Naive B cell (primary cell): ENCODE data around the gene STXBP1. TPM values are rescaled to one million over a fixed set of nuclear protein-coding genes. Genes with fewer than 3 reads are reported as not detected.

Experiments
- ATAC-seq, 2 donors: fragments of 150-1000 bp; cut with Tn5 transposase; 2 replicates each; pipeline ENCODE4 v1.10.0; 2021; ENCODE audit warnings: low read depth in 2 of 2, mild to moderate bottlenecking in 2 of 2, moderate library complexity in 2 of 2
- DNase-seq: peaks from one replicate; pipeline ENCODE4 v3.0.0; 2022
- H3K27ac Mint-ChIP-seq, 6 donors: one replicate each; pipeline ENCODE4 v1.8.0; 2020 to 2022; ENCODE audit warnings: mild to moderate bottlenecking in 6 of 6, mixed read lengths in 6 of 6, moderate library complexity in 5 of 6, inconsistent platforms in 2 of 6
- H3K27me3 Mint-ChIP-seq, 3 donors: one replicate each; pipeline ENCODE4 v1.8.0; 2021 to 2022; ENCODE audit warnings: mixed read lengths in 3 of 3, mild to moderate bottlenecking in 1 of 3
- H3K36me3 Mint-ChIP-seq, 2 donors: one replicate each; pipeline ENCODE4 v1.8.0; 2020 to 2022; ENCODE audit warnings: mixed read lengths in 2 of 2, inconsistent platforms in 1 of 2, mild to moderate bottlenecking in 1 of 2
- H3K4me1 Mint-ChIP-seq, 3 donors: one replicate each; pipeline ENCODE4 v1.8.0; 2020 to 2022; ENCODE audit warnings: mixed read lengths in 3 of 3, inconsistent platforms in 1 of 3, mild to moderate bottlenecking in 1 of 3, moderate library complexity in 1 of 3
- H3K4me3 Mint-ChIP-seq, 8 donors: one replicate each; pipeline ENCODE4 v1.8.0; 2020 to 2022; ENCODE audit warnings: mild to moderate bottlenecking in 8 of 8, mixed read lengths in 8 of 8, moderate library complexity in 8 of 8, inconsistent platforms in 2 of 8
- H3K9me3 Mint-ChIP-seq, 7 donors: one replicate each; pipeline ENCODE4 v1.8.0; 2020 to 2022; ENCODE audit warnings: mixed read lengths in 7 of 7, mild to moderate bottlenecking in 5 of 7, inconsistent platforms in 2 of 7, moderate library complexity in 1 of 7
- polyA plus RNA-seq, 6 donors: library from polyadenylated mRNA; unstranded; fragments of 300-500 nt; fragmentation: Illumina TruSeq; gene quantifications; one replicate each; pipeline ENCODE4 v1.2.3, GENCODE V29; 2021; ENCODE audit warnings: low read depth in 6 of 6

The STXBP1 gene
- polyA plus RNA-seq: under 1 TPM in 1 of 6 donors, not detected in 5; 0.31 TPM

DNA sequence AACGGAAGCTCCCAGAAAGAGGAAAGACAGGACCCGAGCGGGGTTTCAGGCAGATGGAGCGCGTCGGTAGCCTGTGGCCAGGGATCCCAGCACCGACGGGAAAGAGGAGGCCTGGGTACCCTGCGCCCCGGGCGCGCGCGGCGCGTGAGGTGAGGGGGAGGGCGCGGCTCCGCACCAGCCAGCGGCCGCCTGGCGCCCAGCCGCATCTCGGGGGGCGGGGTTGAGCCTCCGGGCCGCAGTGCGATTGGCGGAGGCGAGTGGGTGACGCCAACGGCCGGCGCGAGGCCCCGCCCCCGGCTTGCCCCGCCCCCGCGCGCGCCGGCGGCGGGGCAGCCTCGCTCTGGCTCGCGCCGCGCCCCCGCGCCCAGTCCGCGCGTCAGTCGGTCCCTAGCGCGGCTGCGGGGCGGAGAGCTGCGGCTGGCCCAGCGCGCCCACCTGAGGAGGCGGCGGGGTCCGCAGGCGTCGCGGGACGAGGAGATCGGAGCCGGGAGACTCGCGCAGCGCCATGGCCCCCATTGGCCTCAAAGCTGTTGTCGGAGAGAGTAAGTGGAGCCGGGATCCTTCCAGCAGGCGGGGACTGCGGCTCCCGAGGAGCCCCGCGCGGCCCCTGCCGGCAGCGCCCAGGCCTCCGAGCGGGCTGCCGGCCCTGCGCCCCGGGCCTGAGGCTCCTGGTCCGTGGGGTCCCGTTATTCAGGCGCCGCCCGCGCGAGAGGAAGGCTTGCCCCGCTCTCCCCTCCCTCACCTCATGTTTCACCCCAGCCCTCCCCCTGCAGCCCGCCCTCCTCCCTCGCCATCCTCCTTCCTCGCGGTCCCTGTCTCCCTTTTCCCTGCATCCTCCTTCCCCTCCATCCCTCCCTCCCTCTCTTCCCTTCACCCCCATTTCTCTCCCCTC lies at the start of gene STXBP1:
STXBP1 (plus strand) TSS at position 379 of the 892 bp plus-strand sequence; CDS start at position 506, 127 bp downstream.
- peaks cover 0 to 2% (median 0%) of the 10 kb centered on the region in 7 donors for H3K9me3 Mint-ChIP-seq
- H3K36me3 Mint-ChIP-seq: peaks cover 0 to 6% of the 10 kb centered on the region in 2 donors
- peaks cover 38 to 54% (median 51%) of the 10 kb centered on the region in 3 donors for H3K27me3 Mint-ChIP-seq
- ATAC-seq: peak; percentile 80 to 83
- peak within 1 kb of the TSS; percentile 21 to 94 (median 78) for H3K27ac Mint-ChIP-seq
- DNase-seq: peak; percentile 80
- H3K4me3 Mint-ChIP-seq: peak within 1 kb of the TSS; percentile 94 to 98 (median 96)
- H3K4me1 Mint-ChIP-seq: peaks cover 22 to 33% (median 28%) of the 10 kb centered on the region in 3 donors

DNA sequence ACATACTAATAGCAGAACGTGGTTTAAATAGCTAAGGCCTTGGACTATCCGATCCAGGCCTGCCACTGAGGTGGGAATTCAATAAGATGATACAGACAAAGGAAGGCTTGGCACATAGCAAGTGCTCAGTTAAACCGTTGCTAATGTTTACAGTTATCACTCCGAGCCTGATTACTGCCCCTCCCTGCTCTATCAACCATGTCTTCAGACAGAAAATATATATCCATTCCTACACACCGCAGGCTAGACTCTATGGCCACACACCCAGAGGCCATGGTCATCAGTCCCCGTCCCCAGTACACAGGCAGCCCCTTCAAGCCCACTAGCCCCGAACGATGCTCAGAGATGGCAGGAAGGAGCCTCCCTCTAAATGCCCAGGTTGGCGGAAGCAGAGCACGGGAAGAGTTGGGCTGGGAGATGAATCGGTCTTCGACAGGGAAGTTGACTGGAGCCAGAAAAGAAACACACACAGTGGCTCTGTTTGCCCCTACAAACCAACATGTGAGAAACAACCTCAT lies 49.7 kb upstream of the STXBP1 start:
- DNase-seq (no peak), ATAC-seq (no peak)
- peak overlapping the region in 1 of 8 donors; percentile 5 for H3K4me3 Mint-ChIP-seq
- H3K27ac Mint-ChIP-seq: no peak overlapping the region
- H3K36me3 Mint-ChIP-seq: no peaks in the 10 kb centered on the region
- peaks cover 5 to 23% (median 15%) of the 10 kb centered on the region in 3 donors for H3K27me3 Mint-ChIP-seq
- H3K4me1 Mint-ChIP-seq: peaks cover 0 to 7% (median 0%) of the 10 kb centered on the region in 3 donors
- H3K9me3 Mint-ChIP-seq: no peaks in the 10 kb centered on the region

DNA sequence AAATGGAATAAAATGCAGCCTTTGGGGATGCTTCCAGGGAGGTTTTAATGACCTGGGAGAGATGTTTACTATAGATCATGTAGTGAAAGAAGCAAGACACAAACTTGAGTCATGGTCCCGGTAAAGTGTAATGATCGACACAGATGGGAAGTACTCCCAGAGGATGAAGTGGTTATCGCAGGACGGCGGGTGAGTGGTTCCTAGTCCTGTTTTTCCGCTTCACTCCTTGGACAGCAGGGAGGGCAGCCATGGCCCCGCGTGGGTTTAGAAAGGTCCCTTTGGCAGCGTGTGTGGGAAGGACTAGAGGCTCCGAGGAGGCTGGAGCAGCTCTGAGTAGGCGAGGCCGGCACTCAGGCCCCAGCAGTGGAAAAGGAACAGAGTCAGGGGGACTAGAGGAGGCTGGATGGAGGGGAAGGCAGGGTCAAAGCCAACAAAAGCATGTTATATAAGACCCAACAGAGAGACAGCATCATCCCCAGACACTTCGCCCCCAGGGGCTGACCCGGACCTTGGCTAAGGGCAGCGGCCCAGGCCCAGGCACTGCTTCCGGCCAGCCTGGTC lies 49.2 kb upstream of the STXBP1 start:
- Mint-ChIP-seq H3K27me3 (peaks cover 5 to 23% (median 15%) of the 10 kb centered on the region in 3 donors), H3K4me1 (peaks cover 0 to 7% (median 4%) of the 10 kb centered on the region in 3 donors), H3K4me3 (no peak overlapping the region), H3K27ac (no peak overlapping the region), H3K36me3 (no peaks in the 10 kb centered on the region), H3K9me3 (no peaks in the 10 kb centered on the region)
- no peak for ATAC-seq
- DNase-seq: no peak

DNA sequence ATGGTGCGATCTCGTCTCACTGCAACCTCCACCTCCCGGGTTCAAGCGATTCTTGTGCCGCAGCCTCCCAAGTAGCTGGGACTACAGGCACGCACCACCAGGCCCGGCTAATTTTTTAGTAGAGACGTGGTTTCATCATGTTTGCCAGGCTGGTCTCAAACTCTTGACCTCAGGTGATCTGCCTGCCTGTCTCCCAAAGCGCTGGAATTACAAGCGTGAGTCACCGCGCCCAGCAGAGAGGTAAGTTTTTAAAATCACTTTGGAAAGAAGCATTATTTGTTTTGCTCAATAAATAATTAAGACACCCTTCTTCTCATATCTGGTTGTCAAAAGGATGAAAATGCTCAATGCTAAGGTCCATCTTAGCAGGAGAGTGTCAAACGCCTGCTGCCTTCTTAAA lies 48.5 kb upstream of the STXBP1 start:
- Mint-ChIP-seq H3K4me3 (no peak overlapping the region), H3K36me3 (no peaks in the 10 kb centered on the region), H3K4me1 (peaks cover 0 to 4% (median 3%) of the 10 kb centered on the region in 3 donors), H3K9me3 (no peaks in the 10 kb centered on the region), H3K27ac (no peak overlapping the region), H3K27me3 (peaks cover 5 to 23% (median 15%) of the 10 kb centered on the region in 3 donors)
- DNase-seq (no peak), ATAC-seq (no peak)

DNA sequence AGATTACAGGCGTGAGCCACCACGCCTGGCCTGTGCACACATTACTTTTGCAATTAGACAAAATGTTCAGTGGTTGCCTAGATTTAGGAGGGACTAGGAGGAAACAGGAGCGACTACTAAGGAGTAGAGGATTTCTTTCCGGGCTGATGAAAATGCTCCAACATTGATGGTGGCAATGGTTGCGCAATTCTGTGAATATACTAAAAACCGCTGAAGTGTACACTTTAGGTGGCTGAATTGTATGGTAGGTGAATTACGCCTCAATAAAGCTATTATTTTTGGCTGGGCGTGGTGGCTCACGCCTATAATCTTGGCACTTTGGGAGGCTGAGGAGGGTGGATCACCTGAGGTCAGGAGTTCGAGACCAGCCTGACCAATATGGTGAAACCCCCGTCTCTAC lies 46.8 kb upstream of the STXBP1 start:
- Mint-ChIP-seq H3K27ac (peak overlapping the region in 1 of 6 donors; percentile 15), H3K4me3 (peak overlapping the region in 1 of 8 donors; percentile 81), H3K9me3 (no peaks in the 10 kb centered on the region)

DNA sequence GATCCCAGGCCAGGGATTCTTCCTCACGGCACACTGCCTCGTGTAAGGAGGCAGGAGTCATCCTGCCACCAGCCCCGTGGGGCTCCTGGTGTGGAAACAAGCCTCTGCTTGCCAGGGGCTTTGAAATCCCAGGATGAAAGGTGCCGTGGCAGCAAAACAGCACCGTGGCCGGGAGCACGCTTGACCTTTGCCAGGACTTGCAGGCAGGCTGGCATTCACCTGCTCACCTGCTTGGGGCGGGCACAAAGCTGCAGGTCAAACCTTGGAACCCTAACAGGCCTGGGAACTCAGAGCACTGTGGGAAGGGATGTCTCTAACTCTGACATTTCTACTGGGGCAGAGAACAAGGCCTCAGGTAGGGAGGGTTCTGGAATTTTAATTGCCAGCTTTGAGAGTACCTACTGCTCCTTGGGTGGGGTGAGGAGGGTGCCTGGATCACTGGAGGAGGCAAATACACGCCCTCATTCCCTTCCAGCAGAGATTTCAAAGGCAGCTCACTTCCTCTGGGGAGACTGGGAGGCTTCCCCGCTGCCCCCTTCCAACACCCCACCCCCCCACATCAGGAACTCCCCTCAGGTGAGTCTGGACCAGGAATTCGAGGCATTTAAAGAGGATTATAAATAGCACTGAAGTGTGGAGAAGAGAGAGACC lies 45.6 kb upstream of the STXBP1 start:
- H3K4me1 Mint-ChIP-seq: peaks cover 10 to 16% (median 11%) of the 10 kb centered on the region in 3 donors
- ATAC-seq (no peak), DNase-seq (no peak)
- H3K9me3 Mint-ChIP-seq: no peaks in the 10 kb centered on the region
- peaks cover 5 to 17% (median 15%) of the 10 kb centered on the region in 3 donors for H3K27me3 Mint-ChIP-seq
- no peaks in the 10 kb centered on the region for H3K36me3 Mint-ChIP-seq
- no peak overlapping the region for H3K27ac Mint-ChIP-seq
- peak overlapping the region in 1 of 8 donors; percentile 81 for H3K4me3 Mint-ChIP-seq

More for the DNA sequence above, 46.8 kb upstream of the STXBP1 start:
- Mint-ChIP-seq H3K4me1 (peaks cover 8 to 12% (median 9%) of the 10 kb centered on the region in 3 donors), H3K36me3 (no peaks in the 10 kb centered on the region), H3K27me3 (peaks cover 5 to 22% (median 15%) of the 10 kb centered on the region in 3 donors)
- ATAC-seq: no peak
- DNase-seq: no peak

DNA sequence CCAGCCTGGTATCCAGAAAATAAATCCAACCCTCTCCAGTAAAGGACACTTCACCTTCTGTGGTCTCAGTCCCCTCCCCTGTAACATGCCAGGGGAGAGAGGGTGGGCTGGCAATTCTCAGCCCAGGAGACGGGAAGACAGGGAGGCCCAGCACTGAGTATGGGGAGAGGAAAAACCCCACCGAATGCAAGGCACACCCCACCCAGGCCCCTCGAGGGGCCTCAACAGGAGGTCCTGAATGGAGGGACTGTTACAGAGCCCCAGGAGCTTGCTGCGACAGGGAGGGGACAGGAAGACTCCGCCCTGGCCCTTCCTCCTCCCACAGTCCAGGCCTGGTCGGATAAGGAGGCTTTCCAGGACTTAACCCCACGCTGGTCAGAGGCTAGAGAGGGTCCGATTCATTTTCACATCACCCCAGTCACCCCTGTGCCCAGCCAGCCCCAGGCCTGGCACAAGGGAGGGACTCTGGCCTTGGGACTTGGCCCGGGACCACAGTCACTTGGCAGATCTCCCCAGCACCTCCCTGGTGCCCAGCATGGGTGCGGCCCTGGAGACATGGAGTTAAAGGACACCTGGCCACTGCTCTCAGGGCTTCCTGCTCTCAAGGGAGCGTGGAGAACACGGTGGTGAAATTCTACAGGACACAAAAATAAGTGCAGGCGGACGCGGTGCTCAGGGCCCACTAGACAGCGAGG lies 44.9 kb upstream of the STXBP1 start:
- Mint-ChIP-seq H3K36me3 (no peaks in the 10 kb centered on the region), H3K9me3 (no peaks in the 10 kb centered on the region), H3K27ac (no peak overlapping the region), H3K4me3 (peak overlapping the region; percentile 36 to 86 (median 72)), H3K27me3 (peaks cover 2 to 11% (median 10%) of the 10 kb centered on the region in 3 donors), H3K4me1 (peaks cover 10 to 16% (median 11%) of the 10 kb centered on the region in 3 donors)
- ATAC-seq (no peak), DNase-seq (no peak)

DNA sequence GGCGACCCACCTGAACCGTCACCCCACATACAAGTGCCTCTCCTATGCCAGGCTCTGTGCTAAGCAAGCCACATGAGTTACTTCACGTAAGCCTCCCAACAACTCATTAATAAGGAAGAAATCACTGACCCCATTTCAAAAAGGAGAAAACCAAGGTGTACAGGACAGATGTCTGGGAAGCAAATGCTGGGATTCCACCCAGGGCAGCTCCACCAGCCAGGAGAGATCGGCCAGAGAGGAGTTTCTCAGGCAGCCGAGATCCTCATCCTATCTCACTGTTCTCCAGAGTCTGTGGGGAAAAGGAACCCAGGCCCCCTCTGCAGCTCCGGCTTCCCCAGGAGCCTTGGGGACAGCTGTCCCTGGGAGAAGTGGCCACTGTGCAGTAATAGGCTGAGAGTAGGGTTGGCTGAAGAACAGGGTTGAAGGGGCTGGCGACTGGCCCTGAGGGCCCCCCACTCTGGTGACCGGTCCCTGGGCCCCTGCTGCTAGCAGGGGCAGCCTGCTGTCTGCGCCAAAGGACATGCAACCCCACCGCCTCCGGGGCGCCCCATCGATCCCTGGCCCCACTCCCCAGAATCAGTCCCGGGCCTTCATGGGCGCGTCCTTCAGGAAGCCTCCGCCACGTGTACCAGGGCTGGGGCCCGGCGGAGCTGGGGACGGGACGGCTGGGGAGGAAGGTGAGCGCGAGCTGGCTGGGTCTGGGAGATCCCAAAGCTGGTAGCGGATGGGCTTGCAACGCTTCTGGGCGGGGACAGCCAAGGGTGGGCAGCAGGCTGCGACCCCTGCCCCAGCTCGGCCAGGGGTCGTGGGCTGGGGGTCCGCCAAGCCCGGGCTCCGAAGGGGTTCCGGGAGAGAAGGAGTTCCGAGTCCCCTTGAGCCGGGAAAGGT lies 44.1 kb upstream of the STXBP1 start:
- ATAC-seq: no peak
- Mint-ChIP-seq H3K9me3 (no peaks in the 10 kb centered on the region), H3K4me3 (peak overlapping the region; percentile 36 to 86 (median 72)), H3K27ac (no peak overlapping the region), H3K27me3 (peaks cover 0 to 5% (median 3%) of the 10 kb centered on the region in 3 donors), H3K36me3 (no peaks in the 10 kb centered on the region), H3K4me1 (peaks cover 10 to 16% (median 11%) of the 10 kb centered on the region in 3 donors)
- DNase-seq: no peak

DNA sequence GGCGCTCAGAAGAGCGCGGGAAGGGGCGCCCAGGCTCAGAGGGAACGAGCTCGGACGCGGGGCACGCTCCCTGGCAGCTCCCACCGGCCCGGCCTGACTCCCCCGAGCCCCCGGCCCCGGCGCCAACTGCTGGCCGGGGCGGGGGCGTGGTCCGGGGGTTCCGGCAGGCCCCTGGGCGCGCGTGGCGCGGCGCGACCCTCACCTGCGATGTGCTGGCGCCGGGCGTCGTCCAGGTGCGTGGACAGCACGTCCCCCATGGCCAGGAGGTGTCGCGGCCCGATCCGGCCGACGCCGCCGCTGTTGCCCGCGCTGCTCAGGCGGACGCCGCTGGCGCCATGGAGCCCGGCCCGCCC lies 43.5 kb upstream of the STXBP1 start:
- H3K27me3 Mint-ChIP-seq: no peaks in the 10 kb centered on the region
- peak overlapping the region in 3 of 8 donors; percentile 29 to 74 (median 47) for H3K4me3 Mint-ChIP-seq
- DNase-seq: no peak
- H3K27ac Mint-ChIP-seq: no peak overlapping the region
- H3K9me3 Mint-ChIP-seq: no peaks in the 10 kb centered on the region
- no peaks in the 10 kb centered on the region for H3K36me3 Mint-ChIP-seq
- peaks cover 10 to 16% (median 11%) of the 10 kb centered on the region in 3 donors for H3K4me1 Mint-ChIP-seq
- peak; percentile 14 to 24 for ATAC-seq

DNA sequence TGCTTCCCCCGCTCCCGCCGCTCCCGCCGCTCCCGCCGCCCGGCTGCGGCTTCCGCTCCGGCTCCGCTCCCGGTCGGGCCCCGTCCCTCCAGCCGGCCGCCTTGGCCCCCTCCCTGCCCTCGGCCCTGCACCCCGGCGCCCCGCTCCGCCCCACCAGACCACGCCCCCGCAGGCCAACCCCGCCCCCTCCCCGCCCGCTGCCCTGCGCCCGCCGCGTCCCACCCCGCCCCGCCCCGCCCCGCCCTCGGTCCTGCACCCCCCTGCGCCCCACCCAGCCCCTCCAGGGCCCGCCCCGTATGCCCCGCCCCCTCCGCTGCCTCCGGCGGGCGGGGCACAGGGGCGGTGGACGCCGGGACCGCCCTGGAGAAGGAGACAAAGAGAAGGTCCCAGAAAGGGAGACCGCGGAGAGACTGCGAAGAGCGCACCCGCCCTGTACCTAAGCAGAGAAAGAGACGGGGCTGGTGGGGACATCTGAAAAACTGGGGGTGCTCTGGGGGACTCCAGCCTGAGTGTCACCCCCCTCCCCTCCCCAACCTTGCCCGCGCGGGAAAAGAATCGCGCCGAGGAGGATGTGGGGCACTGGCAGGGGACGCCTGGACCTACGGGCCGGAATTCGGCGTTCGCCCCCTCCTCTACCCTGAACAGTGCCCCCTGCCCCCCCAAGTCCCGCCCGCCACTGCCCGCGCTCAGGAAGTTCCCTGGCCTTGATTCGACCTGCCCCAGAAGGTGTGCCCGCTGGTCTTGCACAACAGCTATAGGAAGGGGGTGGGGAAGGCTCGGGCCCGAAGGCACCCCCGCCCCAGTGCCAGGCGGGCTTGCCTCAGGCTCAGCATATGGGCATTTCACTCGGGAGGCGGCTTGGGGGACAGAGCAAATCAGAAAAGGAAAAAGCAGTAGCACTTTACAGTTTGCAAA lies 42.8 kb upstream of the STXBP1 start:
- no peaks in the 10 kb centered on the region for H3K9me3 Mint-ChIP-seq
- H3K4me1 Mint-ChIP-seq: peaks cover 10 to 16% (median 11%) of the 10 kb centered on the region in 3 donors

DNA sequence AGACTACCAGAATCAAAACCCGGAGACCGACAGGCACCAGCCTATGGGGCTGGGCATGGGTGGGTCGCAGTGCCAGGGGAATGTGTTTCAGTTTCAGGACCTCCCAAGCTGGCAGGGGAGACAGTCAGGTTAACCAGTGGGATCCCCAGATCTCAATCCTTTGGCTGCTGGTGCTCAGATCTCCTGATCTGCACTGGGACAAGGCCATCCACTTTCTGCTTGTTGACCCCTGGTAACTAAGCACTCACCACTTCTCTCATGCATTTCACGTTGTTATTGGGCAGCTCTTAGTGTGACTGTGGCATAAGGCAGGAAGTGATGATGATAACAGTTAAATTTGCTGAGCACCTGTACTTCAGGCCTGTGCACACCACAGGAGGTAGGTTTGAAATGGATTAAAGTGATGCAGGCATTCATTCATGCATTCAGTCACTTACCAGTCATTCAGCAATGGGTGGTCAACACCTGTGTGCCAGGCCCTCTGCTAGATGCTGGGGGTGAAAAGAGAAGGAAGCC lies 42.1 kb upstream of the STXBP1 start:
- no peaks in the 10 kb centered on the region for H3K9me3 Mint-ChIP-seq
- no peaks in the 10 kb centered on the region for H3K27me3 Mint-ChIP-seq
- peaks cover 10 to 16% (median 11%) of the 10 kb centered on the region in 3 donors for H3K4me1 Mint-ChIP-seq
- DNase-seq: peak; percentile 48
- ATAC-seq: peak; percentile 64 to 78
- peak overlapping the region; percentile 16 to 88 (median 81) for H3K27ac Mint-ChIP-seq
- H3K4me3 Mint-ChIP-seq: peak overlapping the region; percentile 81 to 93 (median 90)
- no peaks in the 10 kb centered on the region for H3K36me3 Mint-ChIP-seq

More for the DNA sequence above, 42.8 kb upstream of the STXBP1 start:
- H3K27me3 Mint-ChIP-seq: no peaks in the 10 kb centered on the region
- H3K36me3 Mint-ChIP-seq: no peaks in the 10 kb centered on the region
- ATAC-seq (peak; percentile 67 to 73), DNase-seq (peak; percentile 57)
- H3K27ac Mint-ChIP-seq: peak overlapping the region; percentile 54 to 88 (median 79)
- peak overlapping the region; percentile 81 to 93 (median 90) for H3K4me3 Mint-ChIP-seq
